GM13976 (cell line): ENCODE results near the gene CLEC5A.

ENCODE experiments used
- DNase-seq: peaks from one replicate; pipeline ENCODE4 v3.0.0; 2012; ENCODE audit warnings: low spot score
- in situ Hi-C: fragments of 300-500 bp; cut with MboI; formaldehyde crosslinking; loops from one replicate; pipeline ENCODE4 v1.12.0; 2022; ENCODE audit warnings: low sequenced_read_pairs, mixed read lengths, inconsistent platforms; ENCODE audit not compliant: unreplicated experiment
- TF ChIP-seq, protein P1 (sequence below): IDR thresholded peaks from 2 replicates; pipeline ENCODE4 v1.5.1; 2012; ENCODE audit warnings: borderline replicate concordance, mild to moderate bottlenecking; ENCODE audit not compliant: insufficient read depth; ENCODE audit errors: extremely low read depth, missing control alignments, control extremely low read depth

CLEC5A gene

DNA sequence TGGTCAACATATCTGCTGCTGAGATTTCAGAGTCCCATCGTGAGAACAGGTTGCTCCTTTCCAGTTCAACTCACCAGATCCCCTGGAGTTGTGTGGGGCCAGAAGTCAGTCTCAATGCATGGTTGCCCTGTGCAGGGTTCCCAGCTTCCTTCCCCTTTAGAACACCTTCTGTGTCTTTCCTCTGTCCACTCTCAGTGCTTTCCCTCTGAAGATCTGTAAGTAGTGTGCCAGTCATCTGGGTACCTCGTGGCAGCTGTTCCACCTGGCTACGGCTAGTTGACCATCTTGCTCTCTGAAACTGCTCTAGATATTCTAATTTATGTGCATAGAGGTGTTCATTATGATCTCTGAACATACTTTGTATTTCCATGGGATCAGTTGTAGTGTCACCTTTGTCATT is 69.4 kb downstream of the CLEC5A start:
- DNase-seq, result no peak
- in situ Hi-C loops, result no loop called here
- TF ChIP-seq, protein P1, sequence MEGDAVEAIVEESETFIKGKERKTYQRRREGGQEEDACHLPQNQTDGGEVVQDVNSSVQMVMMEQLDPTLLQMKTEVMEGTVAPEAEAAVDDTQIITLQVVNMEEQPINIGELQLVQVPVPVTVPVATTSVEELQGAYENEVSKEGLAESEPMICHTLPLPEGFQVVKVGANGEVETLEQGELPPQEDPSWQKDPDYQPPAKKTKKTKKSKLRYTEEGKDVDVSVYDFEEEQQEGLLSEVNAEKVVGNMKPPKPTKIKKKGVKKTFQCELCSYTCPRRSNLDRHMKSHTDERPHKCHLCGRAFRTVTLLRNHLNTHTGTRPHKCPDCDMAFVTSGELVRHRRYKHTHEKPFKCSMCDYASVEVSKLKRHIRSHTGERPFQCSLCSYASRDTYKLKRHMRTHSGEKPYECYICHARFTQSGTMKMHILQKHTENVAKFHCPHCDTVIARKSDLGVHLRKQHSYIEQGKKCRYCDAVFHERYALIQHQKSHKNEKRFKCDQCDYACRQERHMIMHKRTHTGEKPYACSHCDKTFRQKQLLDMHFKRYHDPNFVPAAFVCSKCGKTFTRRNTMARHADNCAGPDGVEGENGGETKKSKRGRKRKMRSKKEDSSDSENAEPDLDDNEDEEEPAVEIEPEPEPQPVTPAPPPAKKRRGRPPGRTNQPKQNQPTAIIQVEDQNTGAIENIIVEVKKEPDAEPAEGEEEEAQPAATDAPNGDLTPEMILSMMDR, result no peak
